Measurements from ENCODE around the gene PTPRN2.

PTPRN2 gene

GRCh38 chr7:158280448-158281144 is 307.0 kb downstream of the PTPRN2 start:
- in situ Hi-C loops (cut with MboI; ENCODE audit: low sequenced_read_pairs, unreplicated experiment): loop anchor here (25.0 kb wide), 2 partner anchors 93 to 843 kb away; no protein-coding TSS in a partner anchor
- no peak for TF ChIP-seq CTCF (IDR thresholded peaks at IDR 0.05; ENCODE audit: borderline replicate concordance, control extremely low read depth, extremely low read depth, insufficient read depth, missing control alignments)
- DNase-seq (ENCODE audit: low spot score): no peak

GRCh38 chr7:158279539-158280447 is 307.8 kb downstream of the PTPRN2 start:
- no peak for DNase-seq (ENCODE audit: low spot score)
- in situ Hi-C loops (cut with MboI; ENCODE audit: low sequenced_read_pairs, unreplicated experiment): loop anchor here (25.0 kb wide), 2 partner anchors 92 to 842 kb away; no protein-coding TSS in a partner anchor
- TF ChIP-seq CTCF (IDR thresholded peaks at IDR 0.05; ENCODE audit: borderline replicate concordance, control extremely low read depth, extremely low read depth, insufficient read depth, missing control alignments): no peak

- in situ Hi-C loops (cut with MboI; ENCODE audit: low sequenced_read_pairs, unreplicated experiment): loop anchor here (25.0 kb wide), 2 partner anchors 92 to 842 kb away; no protein-coding TSS in a partner anchor
- no peak for TF ChIP-seq CTCF (IDR thresholded peaks at IDR 0.05; ENCODE audit: borderline replicate concordance, control extremely low read depth, extremely low read depth, insufficient read depth, missing control alignments)
- no peak for DNase-seq (ENCODE audit: low spot score)
Measured at GRCh38 chr7:158278745-158279320, 308.8 kb downstream of the PTPRN2 start.

- TF ChIP-seq CTCF (IDR thresholded peaks at IDR 0.05; ENCODE audit: borderline replicate concordance, control extremely low read depth, extremely low read depth, insufficient read depth, missing control alignments): no peak
- DNase-seq (ENCODE audit: low spot score): no peak
- in situ Hi-C loops (cut with MboI; ENCODE audit: low sequenced_read_pairs, unreplicated experiment): loop anchor here (25.0 kb wide), 2 partner anchors 90 to 840 kb away; no protein-coding TSS in a partner anchor
Measured at GRCh38 chr7:158277219-158278141, 310.1 kb downstream of the PTPRN2 start.

GRCh38 chr7:158276414-158277218 is 311.0 kb downstream of the PTPRN2 start:
- in situ Hi-C loops (cut with MboI; ENCODE audit: low sequenced_read_pairs, unreplicated experiment): loop anchor here (25.0 kb wide), 2 partner anchors 89 to 839 kb away; no protein-coding TSS in a partner anchor
- no peak for DNase-seq (ENCODE audit: low spot score)
- no peak for TF ChIP-seq CTCF (IDR thresholded peaks at IDR 0.05; ENCODE audit: borderline replicate concordance, control extremely low read depth, extremely low read depth, insufficient read depth, missing control alignments)
